ENCODE results near the gene GYG1.
"Not testable (repeated sequence)": the region's sequence is repeated elsewhere in the genome, so short reads cannot be mapped to it uniquely, and the experiment has no call there.

GYG1 gene

GRCh38 chr3:148975248-148975647 is 16.1 kb upstream of the GYG1 start:
- TF ChIP-seq MYC (IDR thresholded peaks at IDR 0.05; ENCODE audit: low read depth, low read length), result no peak
- no peak for TF ChIP-seq MAX (IDR thresholded peaks at IDR 0.05; ENCODE audit: low read depth, low read length)
- TF ChIP-seq CTCF (IDR thresholded peaks at IDR 0.05; ENCODE audit: low read depth, low read length), result no peak
- no peak for TF ChIP-seq POLR2A (IDR thresholded peaks at IDR 0.05; ENCODE audit: extremely low read depth, insufficient read length)
- no peak for DNase-seq (ENCODE audit: low read depth)
- H3K4me3 ChIP-seq (ENCODE audit: low read depth, low read length), result no peak overlapping the region

GRCh38 chr3:148975696-148976095 is 15.6 kb upstream of the GYG1 start:
- DNase-seq (ENCODE audit: low read depth), result no peak
- TF ChIP-seq POLR2A (IDR thresholded peaks at IDR 0.05; ENCODE audit: extremely low read depth, insufficient read length) (no peak), MYC (IDR thresholded peaks at IDR 0.05; ENCODE audit: low read depth, low read length) (no peak), MAX (IDR thresholded peaks at IDR 0.05; ENCODE audit: low read depth, low read length) (no peak), CTCF (IDR thresholded peaks at IDR 0.05; ENCODE audit: low read depth, low read length) (no peak)
- no peak overlapping the region for H3K4me3 ChIP-seq (ENCODE audit: low read depth, low read length)

- no peak overlapping the region for H3K4me3 ChIP-seq (ENCODE audit: low read depth, low read length)
- no peak for DNase-seq (ENCODE audit: low read depth)
- TF ChIP-seq MYC (IDR thresholded peaks at IDR 0.05; ENCODE audit: low read depth, low read length) (no peak), POLR2A (IDR thresholded peaks at IDR 0.05; ENCODE audit: extremely low read depth, insufficient read length) (no peak), CTCF (IDR thresholded peaks at IDR 0.05; ENCODE audit: low read depth, low read length) (no peak), MAX (IDR thresholded peaks at IDR 0.05; ENCODE audit: low read depth, low read length) (no peak)
Observed at GRCh38 chr3:148981273-148981672, 10.1 kb upstream of the GYG1 start.

GRCh38 chr3:148987551-148987950 is 3.8 kb upstream of the GYG1 start:
- not testable (repeated sequence) for H3K4me3 ChIP-seq (ENCODE audit: low read depth, low read length); DNase-seq (ENCODE audit: low read depth)

GRCh38 chr3:148990236-148990635 is 1.1 kb upstream of the GYG1 start:
- H3K4me3 ChIP-seq (ENCODE audit: low read depth, low read length), result no peak overlapping the region
- peak; percentile 69 for DNase-seq (ENCODE audit: low read depth)
- no peak for TF ChIP-seq POLR2A (IDR thresholded peaks at IDR 0.05; ENCODE audit: extremely low read depth, insufficient read length)
- TF ChIP-seq CTCF (IDR thresholded peaks at IDR 0.05; ENCODE audit: low read depth, low read length), result no peak

- no peak for TF ChIP-seq MYC (IDR thresholded peaks at IDR 0.05; ENCODE audit: low read depth, low read length)
- TF ChIP-seq CTCF (IDR thresholded peaks at IDR 0.05; ENCODE audit: low read depth, low read length), result no peak
- TF ChIP-seq POLR2A (IDR thresholded peaks at IDR 0.05; ENCODE audit: extremely low read depth, insufficient read length), result no peak
- no peak for TF ChIP-seq MAX (IDR thresholded peaks at IDR 0.05; ENCODE audit: low read depth, low read length)
- peak overlapping the region; percentile 78 for H3K4me3 ChIP-seq (ENCODE audit: low read depth, low read length)
- DNase-seq (ENCODE audit: low read depth), result peak; percentile 67
Observed at GRCh38 chr3:148992027-148992634, 791 bp downstream of the GYG1 start.

All from NB4 (cell line).